ENCODE measurements around the gene LRRC15. TPM values are rescaled to one million over a fixed set of nuclear protein-coding genes. Genes with fewer than 3 reads are reported as not detected.

Gene LRRC15
- polyA plus RNA-seq, 2 of the 4 experiments (the other 2 are of a cell fraction): 0.05 to 0.14 TPM

DNA sequence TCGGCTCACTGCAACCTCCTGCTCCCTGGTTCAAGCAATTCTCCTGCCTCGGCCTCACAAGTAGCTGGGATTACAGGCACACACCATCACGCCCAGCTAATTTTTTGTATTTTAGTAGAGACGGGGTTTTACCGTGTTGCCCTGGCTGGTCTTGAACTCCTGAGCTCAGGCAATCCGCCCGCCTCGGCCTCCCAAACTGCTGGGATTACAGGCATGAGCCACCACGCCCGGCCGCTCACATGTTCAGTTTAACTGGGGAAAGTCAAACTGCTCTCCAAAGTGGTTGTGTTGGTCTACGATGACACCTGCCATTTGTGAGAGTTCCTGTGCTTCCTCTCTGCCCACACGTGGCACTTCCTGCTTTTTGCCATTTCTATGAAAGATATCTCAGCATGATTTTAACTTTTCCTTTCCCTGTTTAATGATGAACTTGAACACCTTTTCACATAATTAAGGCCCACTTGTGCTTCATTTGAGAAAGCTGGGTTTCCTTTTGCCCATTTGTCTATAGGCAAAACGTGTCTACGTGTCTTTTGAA, 30.4 kb upstream of the LRRC15 start (continued):
- no peak for TF ChIP-seq TP53 (CRISPR knock-in tag; IDR thresholded peaks at IDR 0.05)
- TF ChIP-seq MAFK (IDR thresholded peaks at IDR 0.05; ENCODE audit: partially characterized antibody): no peak
- no peak for TF ChIP-seq ZSCAN20 (CRISPR knock-in tag; IDR thresholded peaks at IDR 0.05)
- TF ChIP-seq, protein P1, sequence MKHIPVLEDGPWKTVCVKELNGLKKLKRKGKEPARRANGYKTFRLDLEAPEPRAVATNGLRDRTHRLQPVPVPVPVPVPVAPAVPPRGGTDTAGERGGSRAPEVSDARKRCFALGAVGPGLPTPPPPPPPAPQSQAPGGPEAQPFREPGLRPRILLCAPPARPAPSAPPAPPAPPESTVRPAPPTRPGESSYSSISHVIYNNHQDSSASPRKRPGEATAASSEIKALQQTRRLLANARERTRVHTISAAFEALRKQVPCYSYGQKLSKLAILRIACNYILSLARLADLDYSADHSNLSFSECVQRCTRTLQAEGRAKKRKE (CRISPR knock-in tag; IDR thresholded peaks at IDR 0.05; ENCODE audit: low read depth): no peak
- TF ChIP-seq, protein P2, sequence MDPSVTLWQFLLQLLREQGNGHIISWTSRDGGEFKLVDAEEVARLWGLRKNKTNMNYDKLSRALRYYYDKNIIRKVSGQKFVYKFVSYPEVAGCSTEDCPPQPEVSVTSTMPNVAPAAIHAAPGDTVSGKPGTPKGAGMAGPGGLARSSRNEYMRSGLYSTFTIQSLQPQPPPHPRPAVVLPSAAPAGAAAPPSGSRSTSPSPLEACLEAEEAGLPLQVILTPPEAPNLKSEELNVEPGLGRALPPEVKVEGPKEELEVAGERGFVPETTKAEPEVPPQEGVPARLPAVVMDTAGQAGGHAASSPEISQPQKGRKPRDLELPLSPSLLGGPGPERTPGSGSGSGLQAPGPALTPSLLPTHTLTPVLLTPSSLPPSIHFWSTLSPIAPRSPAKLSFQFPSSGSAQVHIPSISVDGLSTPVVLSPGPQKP (IDR thresholded peaks at IDR 0.05; ENCODE audit: low read depth, low read length): no peak
- TF ChIP-seq TFCP2L1 (CRISPR knock-in tag; IDR thresholded peaks at IDR 0.05): no peak
- TF ChIP-seq HOXA7 (CRISPR knock-in tag; IDR thresholded peaks at IDR 0.05): no peak
- TF ChIP-seq, protein P3, sequence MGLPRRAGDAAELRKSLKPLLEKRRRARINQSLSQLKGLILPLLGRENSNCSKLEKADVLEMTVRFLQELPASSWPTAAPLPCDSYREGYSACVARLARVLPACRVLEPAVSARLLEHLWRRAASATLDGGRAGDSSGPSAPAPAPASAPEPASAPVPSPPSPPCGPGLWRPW (IDR thresholded peaks at IDR 0.05): no peak

DNA sequence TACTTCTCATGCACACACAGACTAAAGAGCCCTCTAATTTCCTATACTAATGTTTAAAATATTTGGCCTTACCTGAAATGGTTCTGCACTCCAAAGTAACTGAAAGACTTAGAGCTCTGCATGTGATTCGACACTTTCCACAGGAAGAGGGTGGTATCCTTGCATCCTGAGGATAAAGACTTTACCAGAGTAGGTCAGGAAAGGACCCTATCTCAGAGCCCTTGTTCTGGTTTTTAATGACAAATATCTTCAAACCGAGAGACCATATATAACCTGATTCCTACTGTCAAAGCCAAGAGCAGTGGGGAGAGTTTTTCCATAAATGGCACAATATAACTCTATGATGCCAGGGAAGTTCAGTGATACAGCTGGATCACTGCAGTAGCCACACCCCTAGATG, 29.6 kb upstream of the LRRC15 start, which contains the start of gene GP5:
TSS of gene GP5 (minus strand) at position 101 of the 400 bp plus-strand sequence. CDS start 984 bp downstream, outside the sequence.
- CTCF ChIA-PET: interaction anchor here (1.3 to 2.3 kb wide), 2 partner anchors 54 to 65 kb away, joined by 5 to 9 read pairs; no protein-coding TSS in a partner anchor
- Histone ChIP-seq H3K4me2 (no peak within 1 kb of the TSS), H3K27ac (no peak within 1 kb of the TSS), H3K9me3 (no peaks in the 10 kb centered on the region), H3K4me1 (no peaks in the 10 kb centered on the region), H3K4me3 (no peak within 1 kb of the TSS)
- 75% methylated on average over 2 of the region's 2 CpGs for WGBS (ENCODE audit: missing lambda C conversion rate)
- no peak for TF ChIP-seq RNF2 (IDR thresholded peaks at IDR 0.05; ENCODE audit: borderline replicate concordance, low read depth)
- no peak for TF ChIP-seq RAD21 (conservative IDR thresholded peaks at IDR 0.05 in 1 of 2, IDR thresholded peaks at IDR 0.05 in 1 of 2)
- POLR2A ChIA-PET: no interaction called here
- DNase-seq (ENCODE audit: low read depth in 1 of 2, low spot score in 1 of 2) (no peak), ATAC-seq (peak; percentile 17 to 26; a peak in 1 of 6 replicates), FAIRE-seq (no peak)

DNA sequence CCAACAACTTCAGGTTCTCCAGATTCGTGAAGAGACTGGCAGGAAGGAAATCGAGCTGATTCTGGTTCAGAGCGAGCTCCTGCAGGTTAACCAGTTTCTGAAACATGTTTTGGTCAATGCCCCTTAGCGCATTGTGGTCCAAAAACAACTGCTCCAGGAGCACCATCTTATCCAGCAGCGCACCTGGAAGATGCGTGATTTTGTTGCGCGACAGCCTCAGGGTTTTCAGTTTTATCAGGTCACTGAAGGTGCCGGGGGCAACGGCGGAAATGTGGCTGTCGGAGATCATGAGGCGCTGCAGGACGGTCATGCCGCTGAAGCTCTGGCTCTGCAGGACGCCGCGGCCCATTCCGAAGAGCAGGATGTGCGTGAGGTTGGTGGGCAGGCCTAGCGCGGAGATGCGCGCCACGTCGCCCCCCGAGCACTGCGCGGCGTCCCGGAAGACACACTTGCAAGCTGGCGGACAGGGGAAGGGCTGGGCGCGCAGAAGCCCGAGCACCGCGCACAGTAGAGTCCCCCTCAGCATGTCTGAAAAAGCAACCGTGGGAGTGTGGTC, 28.3 kb upstream of the LRRC15 start:
- 83% methylated on average over 37 of the region's 38 CpGs for WGBS (ENCODE audit: missing lambda C conversion rate)
- H3K27ac ChIP-seq: no peak overlapping the region
- FAIRE-seq (no peak), DNase-seq (ENCODE audit: low read depth in 1 of 2, low spot score in 1 of 2) (no peak), ATAC-seq (peak; percentile 19 to 36; a peak in 1 of 6 replicates)
- ChIA-PET POLR2A (no interaction called here), CTCF (interaction anchor here (1.1 to 2.3 kb wide), 2 partner anchors 8 to 53 kb away, joined by 3 to 9 read pairs; no protein-coding TSS in a partner anchor)
- H3K4me1 ChIP-seq: no peaks in the 10 kb centered on the region
- no peak for TF ChIP-seq EHF (CRISPR knock-in tag; IDR thresholded peaks at IDR 0.05)
- TF ChIP-seq RNF2 (IDR thresholded peaks at IDR 0.05; ENCODE audit: borderline replicate concordance, low read depth): no peak
- TF ChIP-seq SMC3 (IDR thresholded peaks at IDR 0.05): no peak
- TF ChIP-seq MYC (IDR thresholded peaks at IDR 0.05; ENCODE audit: borderline replicate concordance, low read length): no peak
- no peak overlapping the region for H3K4me3 ChIP-seq
- H3K9me3 ChIP-seq: no peaks in the 10 kb centered on the region
- H3K4me2 ChIP-seq: no peak overlapping the region

DNA sequence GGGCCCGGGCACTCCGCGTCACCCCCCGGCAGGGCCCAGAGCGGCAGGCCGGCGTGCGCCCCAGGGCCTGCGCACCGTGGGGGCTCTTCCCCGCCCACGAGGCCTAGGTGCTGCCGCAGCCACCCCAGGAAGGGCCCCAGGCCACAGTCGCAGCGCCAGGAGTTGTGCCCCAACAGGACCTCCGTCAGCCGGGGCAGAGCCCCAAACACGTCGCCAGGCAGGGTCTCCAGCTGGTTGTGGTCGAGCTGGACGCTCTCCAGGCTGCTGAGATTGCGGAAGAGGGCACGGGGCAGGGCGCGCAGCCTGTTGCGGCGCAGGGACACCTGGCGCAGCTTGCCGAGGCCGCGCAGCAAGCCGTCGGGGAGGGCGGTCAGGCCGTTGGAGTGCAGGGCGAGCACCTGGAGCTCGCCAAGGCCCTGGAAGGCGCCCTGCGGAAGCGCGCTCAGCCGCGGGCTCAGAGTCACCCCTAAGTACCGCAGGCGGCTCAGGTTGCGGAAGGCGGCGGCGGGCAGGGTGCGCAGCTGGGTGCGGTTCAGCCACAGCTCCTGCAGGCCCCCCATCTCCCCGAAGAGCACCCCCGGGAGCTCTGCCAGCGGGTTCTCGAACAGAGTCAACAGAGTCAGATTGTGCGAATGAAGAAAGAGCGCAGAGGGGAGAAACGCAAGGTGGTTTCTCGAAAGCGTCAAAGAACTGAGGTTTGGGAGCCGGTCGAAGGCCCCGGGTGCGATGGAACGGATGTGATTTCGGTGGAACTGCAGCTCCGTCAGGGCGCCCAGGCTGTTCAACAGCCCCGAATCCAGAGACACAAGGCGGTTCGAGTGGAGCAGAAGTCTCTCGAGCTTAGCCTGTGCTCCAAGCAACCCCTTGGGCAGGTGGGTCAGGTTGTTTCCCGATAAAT, 27.6 kb upstream of the LRRC15 start:
- FAIRE-seq: no peak
- TF ChIP-seq, protein P3 (IDR thresholded peaks at IDR 0.05): no peak
- no peak for DNase-seq (ENCODE audit: low read depth in 1 of 2, low spot score in 1 of 2)
- ChIA-PET POLR2A (no interaction called here), CTCF (interaction anchor here (1.0 to 1.2 kb wide), 4 partner anchors 8 to 616 kb away, joined by 3 to 4 read pairs (median 3); no protein-coding TSS in a partner anchor)
- ATAC-seq: no peak
- Histone ChIP-seq H3K4me2 (no peak overlapping the region), H3K27ac (no peak overlapping the region), H3K4me1 (no peaks in the 10 kb centered on the region), H3K9me3 (no peaks in the 10 kb centered on the region), H3K4me3 (no peak overlapping the region)
- WGBS (ENCODE audit: missing lambda C conversion rate): 82% methylated on average over 30 of the region's 73 CpGs
